SK-N-SH (cell line): Measurements from ENCODE around the gene EP400. TPM values are rescaled to one million over a fixed set of nuclear protein-coding genes. Genes with fewer than 3 reads are reported as not detected.
"Not testable (repeated sequence)": the region's sequence is repeated elsewhere in the genome, so short reads cannot be mapped to it uniquely, and the experiment has no call there.

Experiments
- CTCF ChIA-PET: fragments of 300-600, 350-600 bp; formaldehyde crosslinking; extraction: SDS; loops from one replicate; lab custom pipeline; 2021; lab: Yijun Ruan, JAX
- POLR2A ChIA-PET: fragments of 350-600 bp; sonication (Branson Sonifier 250); formaldehyde crosslinking; extraction: SDS; loops from one replicate; lab custom pipeline; 2020; ENCODE audit warnings: antibody characterized with exemption, inconsistent platforms; lab: Yijun Ruan, JAX
- DNase-seq: peaks from one replicate; pipeline ENCODE4 v3.0.0; 2012
- H2AFZ ChIP-seq: fragments of 200-600 bp; sonication (generic); 2 replicates; pipeline ENCODE4 v1.8.1; 2016; ENCODE audit warnings: antibody characterized with exemption, mild to moderate bottlenecking, low read depth
- H3F3A ChIP-seq: fragments of 200-600 bp; sonication (generic); replicated peaks from 2 replicates; pipeline ENCODE3; 2016; ENCODE audit warnings: antibody characterized with exemption, mild to moderate bottlenecking; ENCODE audit not compliant: insufficient read depth
- H3K27ac ChIP-seq, 2 experiments: fragments of 200-500 bp in 1 of 2; fragments of 200-600 bp in 1 of 2; sonication (Bioruptor generic) in 1 of 2; sonication (generic), shearing (Covaris generic) in 1 of 2; 2 replicates each; pipeline versions ENCODE4 v1.5.1 to v1.6.1; 2014 to 2016; ENCODE audit warnings: low read depth in 2 of 2, inconsistent platforms in 1 of 2, low read length in 1 of 2, mild to moderate bottlenecking in 1 of 2, mixed read lengths in 1 of 2
- H3K27me3 ChIP-seq: fragments of 200-600 bp; sonication (generic), shearing (Covaris generic); 2 replicates; pipeline ENCODE4 v1.6.1; 2016; ENCODE audit warnings: mixed run types; ENCODE audit not compliant: insufficient read depth
- H3K36me3 ChIP-seq, 2 experiments: fragments of 200-500 bp in 1 of 2; fragments of 200-600 bp in 1 of 2; sonication (Bioruptor generic) in 1 of 2; sonication (generic) in 1 of 2; replicated peaks in 1 of 2; 2 replicates each; pipeline versions ENCODE3 to v1.5.1; 2014 to 2016; ENCODE audit warnings: low read length in 1 of 2, mild to moderate bottlenecking in 1 of 2; ENCODE audit not compliant: insufficient read depth in 2 of 2, control insufficient read depth in 1 of 2
- H3K4me1 ChIP-seq, 2 experiments: fragments of 200-500 bp in 1 of 2; fragments of 200-600 bp in 1 of 2; sonication (Bioruptor generic) in 1 of 2; sonication (generic), shearing (Covaris generic) in 1 of 2; 2 replicates each; pipeline versions ENCODE4 v1.5.1 to v1.6.1; 2014 to 2016; ENCODE audit warnings: low read depth in 1 of 2, low read length in 1 of 2, mixed run types in 1 of 2; ENCODE audit not compliant: insufficient read depth in 2 of 2, control insufficient read depth in 1 of 2
- H3K4me2 ChIP-seq: fragments of 200-600 bp; sonication (generic), shearing (Covaris generic); 2 replicates; pipeline ENCODE4 v1.6.1; 2017; ENCODE audit warnings: mixed run types
- H3K4me3 ChIP-seq, 2 experiments: fragments of 200-500 bp in 1 of 2; fragments of 200-600 bp in 1 of 2; sonication (Bioruptor generic) in 1 of 2; sonication (generic), shearing (Covaris generic) in 1 of 2; 2 replicates each; pipeline versions ENCODE4 v1.5.1 to v1.8.1; 2014 to 2016; ENCODE audit warnings: low read depth in 2 of 2, inconsistent platforms in 1 of 2, low read length in 1 of 2, mild to moderate bottlenecking in 1 of 2, mixed read lengths in 1 of 2, moderate library complexity in 1 of 2
- H3K79me2 ChIP-seq: fragments of 200-600 bp; sonication (generic); 2 replicates; pipeline ENCODE4 v1.8.1; 2017; ENCODE audit warnings: mild to moderate bottlenecking; ENCODE audit not compliant: insufficient read depth
- H3K9ac ChIP-seq: fragments of 200-600 bp; sonication (generic); 2 replicates; pipeline ENCODE4 v1.6.1; 2017; ENCODE audit warnings: mixed run types
- H3K9me2 ChIP-seq: fragments of 200-600 bp; sonication (generic); 2 replicates; pipeline ENCODE4 v1.6.1; 2017; ENCODE audit warnings: mixed run types
- H3K9me3 ChIP-seq: fragments of 200-600 bp; sonication (generic); 2 replicates; pipeline ENCODE4 v1.6.1; 2017; ENCODE audit warnings: mixed run types, mild to moderate bottlenecking, moderate library complexity
- H4K20me1 ChIP-seq: fragments of 200-600 bp; sonication (generic); 2 replicates; pipeline ENCODE4 v1.6.1; 2017; ENCODE audit warnings: mild to moderate bottlenecking, mixed run types; ENCODE audit not compliant: insufficient read depth
- ELF1 ChIP-seq: IDR thresholded peaks from 2 replicates; pipeline ENCODE4 v1.4.0; 2012
- EZH2phosphoT487 ChIP-seq: fragments of 200-600 bp; sonication (generic); IDR thresholded peaks from 2 replicates; pipeline ENCODE4 v1.6.1; 2017; ENCODE audit warnings: low read depth, mixed run types, mild to moderate bottlenecking, antibody characterized with exemption, moderate library complexity, borderline replicate concordance
- FOSL2 ChIP-seq: IDR thresholded peaks from 2 replicates; pipeline ENCODE4 v1.4.0; 2012; ENCODE audit warnings: low read depth, mild to moderate bottlenecking, moderate library complexity, borderline replicate concordance
- FOXJ3 ChIP-seq: sonication (generic); formaldehyde crosslinking; IDR thresholded peaks from 2 replicates; pipeline ENCODE4 v1.5.1; 2020; ENCODE audit warnings: mild to moderate bottlenecking, missing genetic modification reagents
- IRF3 ChIP-seq: fragments of 150-350 bp; IDR thresholded peaks from 2 replicates; pipeline ENCODE4 v1.6.1; 2016; ENCODE audit warnings: mild to moderate bottlenecking, low read depth, low read length
- JUND ChIP-seq: IDR thresholded peaks from 2 replicates; pipeline ENCODE4 v1.4.0; 2012
- MEF2A ChIP-seq: IDR thresholded peaks from 2 replicates; pipeline ENCODE4 v1.4.0; 2012; ENCODE audit warnings: low read depth, borderline replicate concordance
- MXI1 ChIP-seq: IDR thresholded peaks from 2 replicates; pipeline ENCODE4 v1.6.1; 2012; ENCODE audit warnings: mild to moderate bottlenecking, low read depth, low read length, improper control_type of control experiment
- NFIC ChIP-seq: IDR thresholded peaks from 2 replicates; pipeline ENCODE4 v1.4.0; 2012; ENCODE audit warnings: borderline replicate concordance
- POLR2AphosphoS5 ChIP-seq: IDR thresholded peaks from 2 replicates; pipeline ENCODE4 v1.6.1; 2012; ENCODE audit warnings: low read depth, low read length
- RAD21 ChIP-seq: IDR thresholded peaks from 2 replicates; pipeline ENCODE4 v1.6.1; 2012; ENCODE audit warnings: mild to moderate bottlenecking, low read length
- REST ChIP-seq: IDR thresholded peaks from 2 replicates; pipeline ENCODE4 v1.6.1; 2012; ENCODE audit warnings: mild to moderate bottlenecking, low read depth, low read length, moderate library complexity
- SMC3 ChIP-seq: IDR thresholded peaks from 2 replicates; pipeline ENCODE4 v1.6.1; 2012; ENCODE audit warnings: low read depth, low read length, improper control_type of control experiment
- TAF1 ChIP-seq: IDR thresholded peaks from 2 replicates; pipeline ENCODE4 v1.6.1; 2012; ENCODE audit warnings: low read depth, mild to moderate bottlenecking, low read length, moderate library complexity, borderline replicate concordance
- TEAD4 ChIP-seq: IDR thresholded peaks from 2 replicates; pipeline ENCODE4 v1.4.0; 2012; ENCODE audit warnings: mild to moderate bottlenecking, borderline replicate concordance; ENCODE audit not compliant: insufficient read depth
- USF1 ChIP-seq: IDR thresholded peaks from 2 replicates; pipeline ENCODE4 v1.4.0; 2012; ENCODE audit warnings: low read depth, borderline replicate concordance
- WGBS: methylation state at CpG from one replicate; pipeline ENCODE4 v1.1.6; 2017; ENCODE audit warnings: low lambda C conversion rate; 5-methylcytosine and 5-hydroxymethylcytosine counted together
- polyA plus RNA-seq, 3 experiments: library from polyadenylated mRNA; depleted of rRNA; stranded (reverse); fragments of >200 nt; gene quantifications; 2 replicates each; pipeline ENCODE4 v1.2.3, GENCODE V29; 2012

The EP400 gene
- polyA plus RNA-seq, 1 of the 3 experiments (the other 2 are of a cell fraction) = 7.0 TPM

GRCh38 chr12:131950182-131950913 lies 606 bp downstream of the EP400 start:
- peak overlapping the region; percentile 95 for H3K9ac ChIP-seq
- no peaks in the 10 kb centered on the region for H3K27me3 ChIP-seq
- H3K36me3 ChIP-seq = no peaks in the 10 kb centered on the region
- TF ChIP-seq EZH2phosphoT487 = no peak
- TF ChIP-seq MXI1 = no peak; the same call in 1 of the 2 replicates
- no peak for TF ChIP-seq TAF1
- TF ChIP-seq IRF3 = no peak
- TF ChIP-seq POLR2AphosphoS5 = no peak
- TF ChIP-seq JUND = no peak
- TF ChIP-seq MEF2A = no peak
- TF ChIP-seq USF1 = no peak
- no peak for TF ChIP-seq ELF1
- TF ChIP-seq NFIC = no peak
- no peak for TF ChIP-seq TEAD4
- no peak for TF ChIP-seq RAD21
- TF ChIP-seq FOXJ3 (CRISPR knock-in tag) = no peak
- no peak for TF ChIP-seq SMC3
- no peak for TF ChIP-seq FOSL2
- no peak for TF ChIP-seq REST
- H3K79me2 ChIP-seq = peaks cover 54% of the 10 kb centered on the region
- 0 out of 2 replicates have a peak overlapping the region, but pooled peaks have one; percentile 9 for H2AFZ ChIP-seq
- H3F3A ChIP-seq = peaks cover 15% of the 10 kb centered on the region
- H3K27ac ChIP-seq = peak overlapping the region; percentile 57 to 58
- peak overlapping the region; percentile 70 to 95 for H3K4me3 ChIP-seq
- peak overlapping the region; percentile 99 for H3K4me2 ChIP-seq
- WGBS = under 1% methylated on average over 17 of the region's 79 CpGs
- no peaks in the 10 kb centered on the region for H3K9me2 ChIP-seq
- peak; percentile 79 for DNase-seq
- POLR2A ChIA-PET = interaction anchor here (1.1 to 1.5 kb wide), 2 partner anchors 8 to 30 kb away, joined by 3 read pairs; no protein-coding TSS in a partner anchor
- H4K20me1 ChIP-seq = peaks cover 43% of the 10 kb centered on the region
- no peaks in the 10 kb centered on the region for H3K9me3 ChIP-seq
- H3K4me1 ChIP-seq = peaks cover 0 to 4% of the 10 kb centered on the region in 2 experiments; a peak in 1 of 4 replicates
- CTCF ChIA-PET = interaction anchor here (0.7 to 4.0 kb wide), 11 partner anchors 12 to 1034 kb away, joined by 3 to 27 read pairs (median 3); partner anchors contain the start of gene SFSWAP

- peaks cover 76% of the 10 kb centered on the region for H4K20me1 ChIP-seq
- WGBS = 96% methylated on average over 9 of the region's 9 CpGs
- H3K4me1 ChIP-seq, H3K36me3 ChIP-seq, H2AFZ ChIP-seq, H3K9me2 ChIP-seq, H3K27me3 ChIP-seq, DNase-seq, POLR2A ChIA-PET, H3K27ac ChIP-seq, H3K4me2 ChIP-seq, H3K9me3 ChIP-seq, H3K4me3 ChIP-seq, H3K9ac ChIP-seq, H3F3A ChIP-seq: not testable (repeated sequence)
- CTCF ChIA-PET = interaction anchor here (0.9 kb wide), 1 partner anchor 118 kb away, joined by 5 read pairs; no protein-coding TSS in a partner anchor
- H3K79me2 ChIP-seq = peaks cover 88% of the 10 kb centered on the region
Measured at GRCh38 chr12:131953810-131954209, 4.1 kb downstream of the EP400 start.

GRCh38 chr12:131954460-131954859 lies 4.7 kb downstream of the EP400 start:
- H2AFZ ChIP-seq, H3K9me2 ChIP-seq, H3K27me3 ChIP-seq, H3K9ac ChIP-seq, H3K36me3 ChIP-seq, H3K4me2 ChIP-seq, DNase-seq, H3K27ac ChIP-seq, H3K4me3 ChIP-seq, H3K9me3 ChIP-seq, POLR2A ChIA-PET, H3F3A ChIP-seq: not testable (repeated sequence)
- H3K79me2 ChIP-seq = peaks cover 95% of the 10 kb centered on the region
- WGBS = 92% methylated on average over 13 of the region's 13 CpGs
- peaks cover 0 to 12% of the 10 kb centered on the region in 2 experiments; a peak in 1 of 4 replicates for H3K4me1 ChIP-seq
- H4K20me1 ChIP-seq = peaks cover 82% of the 10 kb centered on the region
- CTCF ChIA-PET = interaction anchor here (0.6 kb wide), 1 partner anchor 47 kb away, joined by 3 read pairs; no protein-coding TSS in a partner anchor
